AG08395 (cell line): ENCODE measurements around the gene GCSH.

ENCODE experiments used
- DNase-seq: peaks from one replicate; pipeline ENCODE4 v3.0.0; 2012; ENCODE audit warnings: mixed read lengths, low spot score

Gene GCSH

DNA sequence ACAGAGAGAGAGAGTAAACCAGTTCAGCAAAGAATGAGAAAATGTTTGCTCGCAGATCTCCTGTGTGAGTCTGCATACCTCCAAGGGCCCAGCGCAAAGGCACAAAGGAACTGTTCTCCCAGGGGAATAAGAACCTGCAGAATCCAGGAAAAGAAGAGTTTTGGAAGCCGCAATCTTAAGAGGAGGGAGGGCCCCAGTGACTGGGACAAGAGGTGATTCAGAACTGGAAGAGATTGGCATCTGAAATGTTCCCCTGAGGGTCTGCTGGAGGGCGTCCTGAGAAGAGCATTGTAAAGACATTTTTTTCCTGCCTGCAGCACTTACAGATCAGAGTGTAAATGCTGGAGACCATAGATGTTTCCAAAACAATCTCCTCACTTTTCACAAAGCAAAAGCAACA is 54.5 kb downstream of the GCSH start:
- DNase-seq: no peak

DNA sequence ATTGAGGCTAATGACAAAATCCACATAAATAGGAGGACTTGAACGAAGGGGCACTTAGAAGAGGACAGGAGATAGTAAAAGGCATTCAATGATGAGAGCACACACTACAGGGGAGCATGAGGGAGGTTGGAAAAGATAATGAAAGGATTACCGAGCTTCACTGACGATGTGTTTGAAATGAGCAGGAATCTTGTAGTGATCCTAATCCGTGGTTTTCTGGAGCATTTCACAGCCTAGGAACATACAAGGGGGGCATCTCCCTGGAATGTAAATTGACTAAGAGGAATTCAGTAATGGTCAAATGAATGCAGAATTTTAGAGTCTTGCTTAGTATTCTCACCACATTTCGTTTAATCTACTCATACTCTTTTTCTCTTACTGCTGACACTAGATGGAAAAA is 55.4 kb downstream of the GCSH start:
- no peak for DNase-seq

DNA sequence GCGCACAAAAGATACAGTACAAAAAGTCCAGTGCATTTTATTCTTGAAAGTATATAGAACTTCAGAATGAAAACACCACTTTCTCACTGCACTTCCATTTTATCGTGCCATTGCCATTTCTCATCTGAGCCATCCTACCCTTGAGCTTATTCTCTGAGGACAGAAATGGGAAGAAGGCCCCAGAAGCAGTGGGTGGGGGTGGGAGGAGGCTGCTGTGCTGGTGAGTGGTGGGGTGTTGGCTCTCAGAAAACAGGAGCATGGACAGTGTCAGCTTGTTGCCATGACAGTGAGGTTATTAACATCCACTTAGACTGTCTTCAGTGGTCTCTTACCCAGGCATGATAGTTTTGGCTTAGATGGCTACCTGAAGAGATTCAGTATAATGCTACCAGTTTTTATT is 56.1 kb downstream of the GCSH start:
- no peak for DNase-seq

DNA sequence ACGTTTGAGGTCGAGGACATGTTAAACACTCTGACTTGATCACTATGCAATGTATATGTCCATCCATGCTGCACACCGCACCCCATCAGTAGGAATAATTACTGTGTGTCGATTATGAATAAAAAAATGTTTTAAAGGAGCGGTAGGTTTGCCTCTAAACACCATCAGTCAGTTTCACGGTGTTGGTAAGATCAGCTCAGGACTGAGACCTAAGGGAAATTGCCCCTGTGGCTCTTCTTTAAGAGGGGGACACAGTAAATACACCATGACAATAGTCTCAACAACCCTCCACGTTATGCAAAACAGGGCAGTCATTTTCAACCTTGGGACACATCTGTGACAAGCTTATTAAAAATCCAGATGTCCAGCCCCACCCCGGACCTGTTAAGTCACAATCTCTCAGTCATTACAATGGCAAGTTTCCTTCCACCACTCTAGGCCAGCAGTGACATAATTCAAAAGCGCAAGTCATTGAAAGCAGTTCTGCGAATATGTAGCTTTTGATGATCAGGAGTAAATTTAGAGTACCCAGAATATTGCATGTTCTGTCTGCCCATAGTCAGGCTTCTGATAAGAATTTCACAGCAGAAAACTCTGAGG is 59.3 kb downstream of the GCSH start:
- peak; percentile 27 for DNase-seq

DNA sequence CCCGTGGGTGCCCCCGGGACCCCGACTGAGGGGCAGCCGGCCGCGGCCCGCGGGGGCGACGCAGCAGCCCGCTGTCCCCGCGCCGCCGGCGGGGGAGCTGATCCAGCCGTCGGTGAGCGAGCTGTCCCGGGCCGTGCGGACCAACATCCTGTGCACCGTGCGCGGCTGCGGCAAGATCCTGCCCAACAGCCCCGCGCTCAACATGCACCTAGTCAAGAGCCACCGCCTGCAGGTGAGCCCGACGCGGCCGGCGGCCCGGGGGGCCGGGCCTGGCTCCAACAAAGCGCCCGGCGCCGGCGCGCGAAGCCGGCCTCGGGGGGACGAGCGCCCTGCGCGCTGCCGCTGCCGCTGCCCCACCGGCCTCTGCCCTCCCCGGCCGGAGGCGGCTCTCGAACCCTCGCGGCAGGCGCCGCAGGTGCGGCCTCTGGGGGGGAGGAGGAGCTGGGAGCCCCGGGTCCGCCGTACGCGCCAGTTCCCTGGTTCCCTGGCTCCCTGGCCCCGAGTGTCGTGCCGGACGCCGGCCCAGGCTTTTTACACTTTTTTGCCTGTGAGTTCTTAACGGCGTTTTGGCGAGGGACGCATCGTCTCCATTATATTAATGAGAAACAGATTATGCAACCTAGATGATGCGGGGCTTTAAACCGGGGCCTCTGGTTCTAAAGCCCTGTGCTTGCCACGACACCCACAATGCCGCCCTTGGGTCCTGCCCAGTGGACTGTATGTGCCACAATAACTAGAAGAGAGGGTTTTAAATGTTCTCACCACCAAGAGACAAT is 60.0 kb downstream of the GCSH start:
- peak; percentile 29 for DNase-seq

DNA sequence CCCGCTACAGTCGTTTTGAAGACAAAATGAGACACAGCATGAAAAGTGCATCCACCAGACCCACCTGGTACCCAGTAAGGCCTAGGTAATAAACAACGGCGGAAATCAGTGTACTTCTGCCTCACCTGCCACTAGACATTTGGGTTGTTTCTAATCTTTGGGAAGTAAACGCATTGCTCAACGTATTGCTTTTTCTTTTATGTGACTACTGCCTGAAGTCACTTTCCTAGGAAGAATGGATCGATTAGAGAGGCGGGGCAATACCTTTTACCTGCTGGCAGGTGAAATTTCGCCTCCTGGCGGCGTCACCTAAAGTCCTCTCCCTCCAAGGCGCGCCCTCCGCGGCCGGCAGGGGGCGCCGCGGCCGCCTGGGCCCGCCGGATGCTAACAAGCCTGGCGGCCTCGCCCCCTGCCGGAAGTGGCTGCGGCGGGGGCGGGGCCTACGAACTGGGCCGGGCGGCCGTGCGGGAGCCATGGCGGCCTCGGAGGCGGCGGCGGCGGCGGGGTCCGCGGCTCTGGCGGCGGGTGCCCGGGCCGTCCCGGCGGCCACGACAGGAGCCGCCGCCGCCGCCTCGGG is 60.7 kb downstream of the GCSH start, which contains the start of gene ATMIN:
Gene ATMIN, plus strand, starts transcription at position 445 of the 577 bp plus-strand sequence. Its CDS starts 29 bp downstream, at position 474.
- peak; percentile 97 for DNase-seq
